GM19397 (cell line): ENCODE measurements around the gene LCLAT1.

Experiments used
- ATAC-seq: cut with Tn5 transposase; IDR thresholded peaks from one replicate; pipeline ENCODE4 v1.9.1; 2021; ENCODE audit warnings: mild to moderate bottlenecking, moderate library complexity; ENCODE audit not compliant: unreplicated experiment

LCLAT1 gene

GRCh38 chr2:30422444-30423040 lies 24.5 kb upstream of the LCLAT1 start:
- no peak for ATAC-seq

GRCh38 chr2:30424231-30424630 lies 22.8 kb upstream of the LCLAT1 start:
- ATAC-seq = no peak

GRCh38 chr2:30425326-30425725 lies 21.7 kb upstream of the LCLAT1 start:
- ATAC-seq = no peak

DNA sequence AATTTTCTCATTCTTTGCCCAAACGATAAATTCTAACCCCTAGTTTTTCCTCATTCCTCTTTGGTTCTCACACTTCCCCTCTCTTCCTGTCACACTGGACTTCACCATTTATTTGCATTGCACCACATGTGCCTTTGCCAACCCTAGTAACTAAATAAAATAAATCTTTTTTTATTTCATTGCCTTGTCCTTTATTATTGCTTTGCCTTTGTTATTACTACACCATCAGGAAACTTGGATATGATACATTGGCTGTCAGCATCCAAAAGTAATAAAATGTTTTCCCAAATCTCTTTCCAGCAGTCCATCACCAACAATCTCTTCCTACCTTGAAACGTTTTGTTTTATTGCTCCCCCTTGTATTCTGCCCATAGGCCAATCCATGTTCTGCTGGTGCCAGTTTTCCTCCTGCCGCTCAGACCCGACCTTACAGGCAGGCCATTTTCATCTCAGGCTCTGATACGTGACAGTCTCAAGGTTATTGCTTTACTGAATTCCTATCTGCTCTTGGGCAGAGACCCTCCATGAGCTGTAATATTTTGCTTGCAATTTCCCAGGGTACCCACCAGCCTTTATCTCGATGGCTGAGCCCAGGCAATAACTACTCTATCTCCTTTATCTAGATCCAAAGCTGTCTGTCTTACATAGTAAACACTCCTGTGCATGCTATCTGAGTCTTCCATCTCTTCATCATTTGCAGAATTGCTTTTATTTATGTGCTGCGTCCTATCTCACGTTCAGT lies 19.3 kb upstream of the LCLAT1 start:
- no peak for ATAC-seq

DNA sequence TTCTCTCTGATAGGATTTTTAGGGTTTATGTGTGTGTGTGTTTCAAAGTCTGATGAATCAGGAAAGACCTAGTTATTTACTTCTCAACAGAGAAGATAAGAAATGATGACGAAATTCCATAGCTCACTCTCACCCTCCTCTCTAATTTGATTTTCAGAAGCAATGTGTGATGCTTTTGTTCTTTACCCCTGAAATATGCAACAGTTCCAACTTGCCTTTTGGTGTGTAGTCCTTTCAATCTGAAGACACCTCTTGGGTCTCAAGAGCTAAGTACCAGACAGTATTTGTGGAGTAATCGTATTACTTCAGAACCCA lies 18.7 kb upstream of the LCLAT1 start:
- no peak for ATAC-seq

- no peak for ATAC-seq
Measured at GRCh38 chr2:30428827-30429461, 18.1 kb upstream of the LCLAT1 start.

DNA sequence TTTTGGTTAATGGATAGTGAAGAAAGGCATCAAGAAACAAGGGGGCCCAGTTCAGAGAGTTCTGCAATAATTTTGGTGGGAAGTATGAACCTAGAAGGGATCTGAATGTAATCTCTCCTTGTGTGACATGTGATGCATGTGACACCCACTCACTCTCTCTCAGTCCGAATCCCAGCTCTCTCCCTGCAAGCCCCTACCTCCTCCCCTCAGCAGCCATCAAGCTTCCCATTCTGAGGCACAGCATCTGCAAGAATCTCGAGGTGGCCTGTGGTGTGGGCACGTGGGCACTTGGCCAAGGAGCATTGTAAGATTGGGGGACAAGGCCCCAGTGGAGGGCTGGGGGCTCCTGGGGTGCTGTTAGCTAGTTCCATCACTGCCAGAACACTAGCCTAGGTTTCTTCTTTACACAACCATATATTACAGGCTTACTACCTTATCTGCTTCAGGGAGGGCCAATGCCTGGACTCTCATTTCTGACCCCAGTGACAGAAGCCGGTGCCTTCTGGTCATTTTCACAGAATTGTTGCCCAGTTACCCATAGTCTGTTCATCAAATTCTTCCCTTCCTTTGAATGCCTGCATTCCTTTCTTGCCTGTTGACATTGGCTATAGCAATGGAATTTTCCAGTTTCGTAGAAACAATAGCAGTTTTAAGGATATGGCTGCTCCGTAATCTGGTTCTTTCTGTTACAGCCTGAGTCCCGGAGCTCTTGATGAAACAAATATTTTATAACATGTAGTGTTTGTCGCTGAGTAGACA lies 13.3 kb upstream of the LCLAT1 start:
- ATAC-seq = no peak

- ATAC-seq = no peak
Measured at GRCh38 chr2:30434708-30435107, 12.3 kb upstream of the LCLAT1 start.

DNA sequence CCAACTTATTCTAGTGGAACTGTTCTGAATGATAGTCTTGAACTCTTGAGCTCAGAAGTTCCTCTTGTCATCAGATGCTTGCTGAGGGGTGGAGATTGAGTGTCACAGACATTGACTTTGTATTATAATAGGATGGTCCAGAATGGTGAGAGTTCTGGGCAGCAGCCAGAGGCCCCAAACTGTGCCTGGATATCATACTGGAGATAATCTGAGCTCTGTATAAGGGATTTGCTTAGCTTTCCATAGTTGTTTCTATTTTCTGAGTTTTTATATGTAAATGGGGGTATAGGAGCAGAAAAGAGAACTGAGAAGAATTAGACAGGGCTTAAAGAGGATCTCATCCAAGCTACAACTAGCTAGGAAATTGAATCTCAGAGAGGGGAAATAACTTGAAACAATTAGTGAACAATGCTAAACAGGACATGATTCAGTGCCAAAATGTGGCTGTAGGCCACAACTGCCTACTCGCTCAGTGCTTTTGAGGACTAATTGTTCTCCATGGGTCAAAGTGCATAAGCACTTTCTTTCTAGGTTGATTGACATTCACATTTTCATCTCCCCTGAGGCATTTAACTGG lies 10.1 kb upstream of the LCLAT1 start:
- no peak for ATAC-seq

- ATAC-seq = no peak
Measured at GRCh38 chr2:30437809-30438548, 9.1 kb upstream of the LCLAT1 start.

DNA sequence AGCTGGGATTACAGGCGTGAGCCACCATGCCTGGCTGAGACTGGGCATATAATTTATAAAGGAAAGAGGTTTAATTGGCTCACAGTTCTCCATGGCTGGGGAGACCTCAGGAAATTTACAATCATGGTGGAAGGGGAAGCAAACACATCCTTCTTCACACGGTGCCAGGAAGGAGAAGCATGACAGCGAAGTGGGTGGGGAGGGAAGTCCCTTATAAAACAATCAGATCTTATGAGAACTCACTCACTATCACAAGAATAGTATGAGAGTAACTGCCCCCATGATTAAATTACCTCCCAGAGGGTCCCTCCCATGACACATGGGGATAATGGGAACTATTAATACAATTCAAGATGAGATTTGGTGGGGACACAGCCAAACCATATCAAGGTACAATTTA lies 7.8 kb upstream of the LCLAT1 start:
- no peak for ATAC-seq

GRCh38 chr2:30439879-30440278 lies 7.2 kb upstream of the LCLAT1 start:
- ATAC-seq = no peak

- no peak for ATAC-seq
Measured at GRCh38 chr2:30441023-30441422, 6.0 kb upstream of the LCLAT1 start.

GRCh38 chr2:30443081-30443480 lies 4.0 kb upstream of the LCLAT1 start:
- no peak for ATAC-seq

DNA sequence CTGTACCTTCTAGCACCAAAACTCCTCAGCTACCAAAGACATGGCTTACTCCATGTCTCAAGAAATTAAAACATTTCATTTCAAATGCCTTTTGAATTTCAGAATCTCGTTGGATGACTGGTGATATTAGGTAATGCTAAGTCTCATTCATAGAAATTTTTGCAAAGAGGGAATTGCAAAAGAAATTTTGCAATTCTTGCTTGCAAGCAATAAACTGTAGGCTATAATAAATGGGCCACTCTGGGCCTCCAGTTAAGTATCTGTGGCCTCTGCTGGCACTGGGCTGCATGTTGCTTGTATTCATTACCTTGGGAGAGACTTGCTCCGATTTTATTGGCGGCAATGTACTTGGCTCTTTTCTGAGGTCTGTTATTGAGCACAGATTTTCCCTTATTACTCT lies 2.8 kb upstream of the LCLAT1 start:
- ATAC-seq = no peak

DNA sequence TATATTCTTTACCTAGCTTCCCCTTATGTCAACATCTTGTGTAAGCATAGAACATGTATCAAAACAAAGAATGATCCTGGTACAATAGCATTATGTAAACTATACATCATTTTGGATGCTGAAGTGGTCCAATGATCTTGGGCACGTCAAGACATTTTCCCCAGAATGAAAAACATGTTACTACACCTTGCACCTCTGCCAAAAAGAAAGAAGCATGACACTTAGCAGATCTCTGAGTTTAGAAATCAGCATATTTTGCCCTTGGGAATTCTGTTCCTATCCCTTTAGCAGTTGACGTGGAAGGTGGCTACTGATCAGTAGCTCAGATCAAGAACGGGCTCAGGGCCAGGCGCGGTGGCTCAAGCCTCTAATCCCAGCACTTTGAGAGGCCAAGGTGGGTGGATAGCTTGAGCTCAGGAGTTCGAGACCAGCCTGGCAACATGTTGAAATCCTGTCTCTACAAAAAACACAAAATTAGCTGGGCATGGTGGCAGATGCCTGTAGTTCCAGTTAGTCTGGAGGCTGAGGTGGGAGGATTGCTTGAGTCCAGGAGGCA lies 1.7 kb upstream of the LCLAT1 start:
- ATAC-seq = no peak

DNA sequence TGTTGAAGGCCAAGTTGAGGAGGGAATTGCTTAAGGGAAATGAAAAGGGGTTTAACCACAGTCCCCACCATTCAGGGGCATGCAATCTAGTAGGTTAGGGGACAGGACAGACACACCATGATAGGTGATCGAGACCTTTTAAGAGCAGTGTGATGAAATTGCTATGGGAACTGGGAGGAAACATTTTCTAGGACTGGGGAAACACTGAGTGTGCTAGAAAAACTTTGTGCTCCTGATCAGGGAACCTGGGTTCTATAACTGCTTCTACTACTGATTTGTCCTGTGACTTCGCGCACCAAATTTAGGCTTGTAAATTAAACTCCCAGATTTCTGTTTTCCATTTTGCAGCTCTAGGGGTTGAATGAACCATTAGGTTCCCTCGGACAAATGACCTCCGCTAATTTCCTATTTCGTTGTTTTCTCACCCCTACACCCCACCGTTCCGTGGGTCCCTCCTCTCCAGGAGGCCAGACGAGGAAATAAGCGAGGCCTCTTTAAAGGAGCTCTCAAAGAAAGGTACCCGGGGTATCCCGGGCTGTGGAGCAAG lies 371 bp upstream of the LCLAT1 start:
- ATAC-seq = no peak

GRCh38 chr2:30448308-30448707 lies 1.3 kb downstream of the LCLAT1 start:
- ATAC-seq = no peak

- ATAC-seq = no peak
Measured at GRCh38 chr2:30448866-30449265, 1.8 kb downstream of the LCLAT1 start.

GRCh38 chr2:30450025-30450424 lies 3.0 kb downstream of the LCLAT1 start:
- ATAC-seq = no peak
